ENCODE results near the gene ITFG2.

DNA sequence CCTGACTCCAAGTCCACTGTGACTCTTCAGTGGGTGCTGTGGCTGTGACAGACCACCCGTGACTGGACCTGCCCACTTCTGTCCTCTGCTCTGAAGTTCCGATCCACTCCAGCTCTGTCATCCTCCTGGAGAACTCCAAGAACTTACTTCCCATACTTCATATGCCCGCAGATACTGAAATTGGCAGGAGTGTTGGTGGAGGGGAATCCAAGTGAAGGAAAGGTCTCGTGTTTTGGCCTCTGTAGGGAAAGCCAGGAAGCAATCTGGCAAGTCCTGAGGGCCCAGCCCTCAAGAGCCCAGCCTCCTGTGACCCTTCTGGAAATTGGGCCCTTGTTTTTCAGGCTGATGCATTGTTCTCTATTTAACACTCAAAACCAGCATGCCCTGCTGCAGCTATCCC lies 40.1 kb upstream of the ITFG2 start:
- TF ChIP-seq, protein P1, sequence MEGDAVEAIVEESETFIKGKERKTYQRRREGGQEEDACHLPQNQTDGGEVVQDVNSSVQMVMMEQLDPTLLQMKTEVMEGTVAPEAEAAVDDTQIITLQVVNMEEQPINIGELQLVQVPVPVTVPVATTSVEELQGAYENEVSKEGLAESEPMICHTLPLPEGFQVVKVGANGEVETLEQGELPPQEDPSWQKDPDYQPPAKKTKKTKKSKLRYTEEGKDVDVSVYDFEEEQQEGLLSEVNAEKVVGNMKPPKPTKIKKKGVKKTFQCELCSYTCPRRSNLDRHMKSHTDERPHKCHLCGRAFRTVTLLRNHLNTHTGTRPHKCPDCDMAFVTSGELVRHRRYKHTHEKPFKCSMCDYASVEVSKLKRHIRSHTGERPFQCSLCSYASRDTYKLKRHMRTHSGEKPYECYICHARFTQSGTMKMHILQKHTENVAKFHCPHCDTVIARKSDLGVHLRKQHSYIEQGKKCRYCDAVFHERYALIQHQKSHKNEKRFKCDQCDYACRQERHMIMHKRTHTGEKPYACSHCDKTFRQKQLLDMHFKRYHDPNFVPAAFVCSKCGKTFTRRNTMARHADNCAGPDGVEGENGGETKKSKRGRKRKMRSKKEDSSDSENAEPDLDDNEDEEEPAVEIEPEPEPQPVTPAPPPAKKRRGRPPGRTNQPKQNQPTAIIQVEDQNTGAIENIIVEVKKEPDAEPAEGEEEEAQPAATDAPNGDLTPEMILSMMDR (IDR thresholded peaks at IDR 0.05) = no peak
- TF ChIP-seq POLR2A (IDR thresholded peaks at IDR 0.05) = no peak

Data from lower leg skin (tissue), 3 donors.